Coronary artery (tissue), 2 donors: ENCODE data around the gene STON2.

Experiments
- DNase-seq: peaks from one replicate; pipeline ENCODE4 v3.0.0-alpha.2; 2017; ENCODE audit warnings: low spot score
- H3K27ac ChIP-seq, 2 donors: fragments of 200-600 bp; sonication (generic); one replicate each; pipeline ENCODE4 v1.5.1; 2016 to 2019
- H3K4me3 ChIP-seq: fragments of 200-600 bp; sonication (generic); 2 replicates; pipeline ENCODE4 v1.5.1; 2016; ENCODE audit warnings: mild to moderate bottlenecking, moderate library complexity
- TF ChIP-seq, protein P1 (sequence below): fragments of 200-600 bp; sonication (generic); IDR thresholded peaks from one replicate; pipeline ENCODE4 v1.5.1; 2019; ENCODE audit warnings: antibody characterized with exemption

STON2 gene

DNA sequence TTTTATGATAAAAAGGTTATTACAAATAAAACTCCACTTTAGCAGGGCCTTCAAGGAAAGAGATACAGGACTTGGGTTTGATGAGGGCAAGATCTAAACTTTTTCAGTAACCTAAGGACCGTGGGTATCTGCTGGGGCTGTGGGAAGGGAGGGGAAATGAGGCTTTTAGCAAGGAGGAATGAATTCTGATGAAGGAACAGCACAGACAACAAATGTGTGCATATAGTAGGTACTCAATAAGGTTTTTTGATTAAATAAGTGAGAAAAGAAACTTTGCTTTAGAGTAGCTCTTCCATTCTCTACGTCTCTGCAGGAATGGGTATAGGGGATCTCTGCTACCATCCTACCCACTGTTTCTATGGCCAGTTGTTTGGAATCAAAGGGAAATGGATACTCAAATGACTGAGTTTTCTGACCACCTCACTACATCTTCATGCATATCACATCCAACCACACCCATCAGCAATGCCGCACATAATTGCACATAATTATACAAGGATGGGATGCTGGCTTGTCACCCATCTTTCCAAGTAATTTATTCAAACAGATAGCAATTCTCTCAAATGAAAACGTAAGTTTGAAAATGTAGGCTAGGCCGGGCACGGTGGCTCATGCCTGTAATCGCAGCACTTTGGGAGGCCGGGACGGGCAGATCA lies 119.9 kb downstream of the STON2 start:
- Histone ChIP-seq H3K27ac (no peak overlapping the region), H3K4me3 (no peak overlapping the region)
- TF ChIP-seq, protein P1, sequence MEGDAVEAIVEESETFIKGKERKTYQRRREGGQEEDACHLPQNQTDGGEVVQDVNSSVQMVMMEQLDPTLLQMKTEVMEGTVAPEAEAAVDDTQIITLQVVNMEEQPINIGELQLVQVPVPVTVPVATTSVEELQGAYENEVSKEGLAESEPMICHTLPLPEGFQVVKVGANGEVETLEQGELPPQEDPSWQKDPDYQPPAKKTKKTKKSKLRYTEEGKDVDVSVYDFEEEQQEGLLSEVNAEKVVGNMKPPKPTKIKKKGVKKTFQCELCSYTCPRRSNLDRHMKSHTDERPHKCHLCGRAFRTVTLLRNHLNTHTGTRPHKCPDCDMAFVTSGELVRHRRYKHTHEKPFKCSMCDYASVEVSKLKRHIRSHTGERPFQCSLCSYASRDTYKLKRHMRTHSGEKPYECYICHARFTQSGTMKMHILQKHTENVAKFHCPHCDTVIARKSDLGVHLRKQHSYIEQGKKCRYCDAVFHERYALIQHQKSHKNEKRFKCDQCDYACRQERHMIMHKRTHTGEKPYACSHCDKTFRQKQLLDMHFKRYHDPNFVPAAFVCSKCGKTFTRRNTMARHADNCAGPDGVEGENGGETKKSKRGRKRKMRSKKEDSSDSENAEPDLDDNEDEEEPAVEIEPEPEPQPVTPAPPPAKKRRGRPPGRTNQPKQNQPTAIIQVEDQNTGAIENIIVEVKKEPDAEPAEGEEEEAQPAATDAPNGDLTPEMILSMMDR = no peak
- no peak for DNase-seq

DNA sequence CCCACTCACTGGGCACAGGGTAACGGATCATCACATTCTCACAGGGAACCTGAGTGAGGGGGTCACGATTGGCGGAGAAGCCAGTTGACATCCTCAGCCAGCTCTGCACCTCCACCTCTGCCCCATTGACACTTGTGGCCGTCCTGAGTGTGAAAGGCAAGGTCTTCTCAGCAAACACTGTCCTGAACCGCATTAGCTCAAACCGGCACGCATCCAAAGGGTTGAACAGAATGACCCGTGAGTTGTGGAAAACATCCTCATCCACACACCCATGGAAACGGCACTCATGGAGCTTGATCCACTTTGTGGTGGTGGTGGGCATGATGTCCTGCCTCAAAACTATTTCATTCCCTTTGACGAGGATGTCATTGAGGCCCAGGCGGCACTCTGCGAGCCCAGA lies 123.0 kb downstream of the STON2 start:
- TF ChIP-seq, protein P1 = no peak
- no peak for DNase-seq
- H3K4me3 ChIP-seq = no peak overlapping the region
- H3K27ac ChIP-seq = no peak overlapping the region

- TF ChIP-seq, protein P1 = no peak
- Histone ChIP-seq H3K27ac (no peak overlapping the region), H3K4me3 (no peak overlapping the region)
- DNase-seq = no peak
These were observed 123.8 kb downstream of the STON2 start for GRCh38 chr14:81276073-81277069.

DNA sequence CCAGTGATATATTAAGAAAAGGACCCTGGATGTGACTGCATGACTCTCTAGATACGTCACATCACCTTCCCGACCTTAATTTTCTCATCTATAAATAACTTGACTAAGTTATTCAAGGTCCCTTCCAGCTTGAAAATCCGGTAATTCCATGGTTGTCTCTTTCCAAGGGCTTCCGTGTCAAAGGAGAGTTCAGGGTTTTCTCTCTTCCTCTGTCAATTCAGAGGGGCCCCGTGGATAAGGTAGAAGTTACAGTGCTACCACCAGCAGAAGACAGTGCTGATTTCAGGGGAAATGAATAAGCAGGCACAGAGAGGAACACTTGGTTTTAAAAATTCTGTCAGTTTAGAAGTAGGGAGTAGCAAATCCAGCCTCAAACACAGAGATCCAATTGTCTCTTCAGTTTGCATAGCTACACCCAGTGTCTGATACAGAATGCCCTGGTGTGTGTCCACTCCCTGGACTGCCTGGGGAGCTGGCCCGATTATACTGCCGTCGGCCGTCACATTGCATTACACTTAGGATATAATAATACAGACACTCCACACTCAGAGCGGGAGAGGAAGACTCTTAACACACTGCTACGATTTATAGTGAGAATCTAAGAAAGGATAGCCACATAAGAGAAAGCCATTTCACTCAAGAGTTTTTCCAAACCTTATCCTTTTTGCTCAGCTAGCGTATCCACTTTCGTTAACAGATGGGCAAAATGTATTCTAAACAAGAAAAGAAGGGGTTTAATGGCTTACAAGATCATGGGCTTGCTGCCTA lies 124.6 kb downstream of the STON2 start:
- TF ChIP-seq, protein P1 = no peak
- Histone ChIP-seq H3K27ac (peak overlapping the region in 1 of 2 donors; percentile 19), H3K4me3 (no peak overlapping the region)
- no peak for DNase-seq

DNA sequence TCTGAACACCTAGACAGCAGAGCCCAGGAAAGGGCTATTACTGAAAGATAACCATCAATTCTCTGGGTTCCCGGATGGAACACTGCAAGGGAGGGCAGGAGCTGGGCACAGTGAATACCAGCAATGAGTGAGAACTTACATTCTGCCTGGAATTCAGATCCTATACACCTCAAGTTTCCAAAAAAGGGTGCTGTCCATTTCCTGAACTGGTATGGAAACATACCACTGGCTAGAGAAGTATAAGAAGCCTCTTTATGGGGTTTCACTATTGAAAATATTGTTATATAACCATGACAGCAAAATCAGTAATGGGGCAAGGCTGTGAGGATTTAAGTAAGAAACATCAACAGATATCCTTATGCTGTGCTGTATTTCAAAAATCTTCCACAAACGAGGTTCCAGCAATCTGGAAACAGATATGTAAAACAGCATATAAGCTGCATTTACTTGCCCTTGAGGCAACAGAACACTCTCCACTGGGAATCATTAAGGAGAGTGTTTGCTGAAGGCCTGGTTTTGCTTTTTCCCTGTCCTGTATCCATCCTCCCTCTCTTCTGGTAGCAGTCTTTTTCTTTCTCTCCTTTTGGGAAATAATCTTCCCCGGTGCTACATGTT lies 126.1 kb downstream of the STON2 start:
- H3K4me3 ChIP-seq = no peak overlapping the region
- no peak overlapping the region for H3K27ac ChIP-seq
- no peak for DNase-seq
- TF ChIP-seq, protein P1 = no peak

GRCh38 chr14:81273521-81273920 lies 126.6 kb downstream of the STON2 start:
- peak overlapping the region in 1 of 2 donors; percentile 5 for H3K27ac ChIP-seq
- TF ChIP-seq, protein P1 = no peak
- H3K4me3 ChIP-seq = no peak overlapping the region
- DNase-seq = no peak
